K562 (cell line): ENCODE measurements around the gene FNBP1. TPM values are rescaled to one million over a fixed set of nuclear protein-coding genes. Genes with fewer than 3 reads are reported as not detected.

Experiments used
- BACH1 ChIP-seq: fragments of 200-800 bp; sonication (Bioruptor generic); IDR thresholded peaks from 2 replicates; pipeline ENCODE4 v1.6.1; 2016; ENCODE audit warnings: missing genetic modification characterization, missing compliant biosample characterization
- BHLHE40 ChIP-seq: IDR thresholded peaks from 2 replicates; pipeline ENCODE4 v1.6.1; 2011; ENCODE audit warnings: low read length, improper control_type of control experiment
- CEBPB ChIP-seq: fragments of 450-650 bp; IDR thresholded peaks from 2 replicates; pipeline ENCODE4 v1.6.1; 2016; ENCODE audit warnings: missing genetic modification characterization, missing compliant biosample characterization
- FOSL1 ChIP-seq: fragments of 200-800 bp; sonication (Bioruptor generic); conservative IDR thresholded peaks from 2 replicates; pipeline ENCODE4 v1.6.1; 2016; ENCODE audit warnings: missing genetic modification characterization, missing compliant biosample characterization
- HDAC6 ChIP-seq: IDR thresholded peaks from 2 replicates; pipeline ENCODE4 v1.6.1; 2012; ENCODE audit warnings: low read depth, mild to moderate bottlenecking, control low read depth, inconsistent platforms, low read length, moderate library complexity
- MTF1 ChIP-seq: fragments of 250-450 bp; sonication (Bioruptor Pico); IDR thresholded peaks from 2 replicates; pipeline ENCODE4 v1.9.0; 2021; ENCODE audit warnings: moderate library complexity, mild to moderate bottlenecking, inconsistent platforms, borderline replicate concordance
- MYC ChIP-seq, 2 experiments: fragments of 250-450 bp in 1 of 2; sonication (Bioruptor Pico) in 1 of 2; IDR thresholded peaks; 2 replicates each; pipeline versions ENCODE4 v1.5.1 to v1.6.1; 2012 to 2021; ENCODE audit warnings: low read depth in 2 of 2, borderline replicate concordance in 1 of 2, improper control_type of control experiment in 1 of 2, low read length in 1 of 2, mild to moderate bottlenecking in 1 of 2, moderate library complexity in 1 of 2
- PRMT5 ChIP-seq: sonication (generic); formaldehyde crosslinking; IDR thresholded peaks from 2 replicates; pipeline ENCODE4 v1.5.0; 2020; ENCODE audit warnings: missing genetic modification reagents
- RREB1 ChIP-seq: fragments of 250-450 bp; sonication (Bioruptor Pico); IDR thresholded peaks from 2 replicates; pipeline ENCODE4 v1.4.0; 2020
- SAP30 ChIP-seq: fragments of 200-600 bp; sonication (generic); IDR thresholded peaks from 2 replicates; pipeline ENCODE4 v1.6.1; 2012; ENCODE audit warnings: borderline replicate concordance, low read depth, mild to moderate bottlenecking, moderate library complexity, low read length, control low read depth, inconsistent platforms; ENCODE audit not compliant: insufficient read depth, poor library complexity, severe bottlenecking
- SMAD4 ChIP-seq: fragments of 250-450 bp; sonication (Bioruptor Pico); conservative IDR thresholded peaks from 2 replicates; pipeline ENCODE4 v1.8.0; 2021; ENCODE audit warnings: inconsistent platforms, mild to moderate bottlenecking, moderate library complexity
- TCF3 ChIP-seq: sonication (generic); formaldehyde crosslinking; IDR thresholded peaks from 2 replicates; pipeline ENCODE4 v1.4.0; 2020; ENCODE audit warnings: mild to moderate bottlenecking, missing genetic modification reagents
- TEAD4 ChIP-seq, 2 experiments: sonication (generic) in 1 of 2; formaldehyde crosslinking in 1 of 2; IDR thresholded peaks; 2 replicates each; pipeline versions ENCODE4 v1.6.1 to v1.8.0; 2012 to 2022; ENCODE audit warnings: borderline replicate concordance in 1 of 2, inconsistent platforms in 1 of 2, low read length in 1 of 2, mild to moderate bottlenecking in 1 of 2, missing genetic modification reagents in 1 of 2
- ZNF551 ChIP-seq: fragments of 250-450 bp; sonication (Bioruptor Pico); IDR thresholded peaks from 2 replicates; pipeline ENCODE4 v1.5.0; 2021; ENCODE audit warnings: mild to moderate bottlenecking, moderate library complexity
- ZNF699 ChIP-seq: fragments of 250-450 bp; sonication (Bioruptor Pico); IDR thresholded peaks from 2 replicates; pipeline ENCODE4 v1.8.0; 2021; ENCODE audit warnings: mild to moderate bottlenecking, moderate library complexity; ENCODE audit not compliant: insufficient replicate concordance
- polyA plus RNA-seq, 8 experiments: library from polyadenylated mRNA; depleted of rRNA in 4 of 8; stranded (reverse) in 5 of 8; unstranded in 3 of 8; fragments of >200 nt; fragmentation: Nextera tagmentation in 2 of 8; fragmentation: Illumina TruSeq in 1 of 8; extraction: Ambion mirVana in 2 of 8; extraction: Trizol in 1 of 8; gene quantifications; 2 replicates each; pipeline versions ENCODE4 v1.2.1 to v1.2.3, GENCODE V29; 2011 to 2014; ENCODE audit warnings: inconsistent platforms in 1 of 8, missing spikeins in 1 of 8
- total RNA-seq, 7 experiments: library from RNA; depleted of rRNA in 6 of 7; stranded (reverse); fragments of >200 nt in 6 of 7; fragmentation: Illumina TruSeq in 2 of 7; extraction: Trizol in 2 of 7; gene quantifications; 2 replicates each; pipeline versions ENCODE4 v1.2.1 to v1.2.3, GENCODE V29; 2011 to 2021; ENCODE audit warnings: low replicate concordance in 1 of 7
- TF ChIP-seq, protein P1 (sequence below): fragments of 250-450 bp; sonication (Bioruptor Pico); IDR thresholded peaks from 2 replicates; pipeline ENCODE4 v1.8.0; 2022; ENCODE audit warnings: moderate library complexity, mild to moderate bottlenecking, inconsistent platforms

FNBP1 gene
- total and polyA plus RNA-seq, 9 of the 15 experiments (the other 6 are each of a cell fraction or from before 2014, with no cell fraction given) = 1.8 to 14.9 (median 7.6) TPM

DNA sequence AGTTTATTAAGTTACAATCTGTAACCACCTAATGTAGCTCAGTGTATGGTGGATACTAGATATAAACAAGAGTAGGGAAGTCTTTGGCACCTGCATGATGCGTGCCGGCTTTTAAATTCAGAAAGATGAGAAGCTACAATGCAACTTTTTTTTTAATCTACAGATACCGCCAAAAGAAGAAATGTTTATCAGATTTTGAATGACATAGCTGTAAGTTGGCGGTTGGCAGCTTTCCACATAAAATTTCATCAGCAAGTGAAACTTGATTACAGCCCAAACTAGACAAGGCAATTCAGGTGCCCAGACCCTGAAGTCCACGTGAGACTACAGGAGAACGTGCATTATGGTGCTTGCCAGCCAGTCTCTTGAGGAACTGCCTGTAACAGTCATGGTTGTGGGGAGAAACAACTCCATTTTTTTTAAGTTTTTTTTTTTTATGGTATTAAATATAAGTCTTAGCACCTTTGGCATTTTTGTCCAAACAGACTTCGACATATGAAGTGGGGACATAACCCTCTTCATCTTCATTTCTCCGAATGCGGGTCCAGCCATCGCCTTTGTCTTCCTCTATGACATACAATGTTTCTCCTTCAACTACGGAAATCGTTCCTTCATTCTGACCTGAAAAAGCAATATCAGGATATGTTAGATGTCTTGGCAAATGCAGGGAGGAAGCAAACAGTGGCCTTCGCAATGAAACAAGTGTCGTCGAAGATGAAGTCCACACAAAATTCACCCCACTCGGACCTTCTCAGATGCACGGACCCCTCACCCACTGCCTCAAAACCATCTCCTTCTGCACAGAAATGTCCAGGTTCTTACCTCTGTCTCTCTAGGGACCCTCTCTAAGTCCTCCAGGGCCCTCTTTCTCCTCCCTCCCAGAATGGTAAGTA is 147.4 kb downstream of the FNBP1 start (continued):
- TF ChIP-seq MYC (IDR thresholded peaks at IDR 0.05; ENCODE audit: low read depth, low read length) (peak; percentile 71; the same call in 1 of the 2 replicates), MYC (CRISPR knock-in tag; IDR thresholded peaks at IDR 0.05; ENCODE audit: borderline replicate concordance, low read depth) (no peak), TCF3 (CRISPR knock-in tag) (no peak), SAP30 (peak; percentile 6), PRMT5 (CRISPR knock-in tag) (no peak), CEBPB (peak; percentile 54; the same call in 1 of the 2 replicates), BACH1 (tag) (0 out of 2 replicates have a peak, but pooled peaks have one; percentile 50), ZNF551 (no peak), FOSL1 (tag) (peak; percentile 55; the same call in 1 of the 2 replicates), RREB1 (CRISPR knock-in tag) (0 out of 2 replicates have a peak, but pooled peaks have one; percentile 41), BHLHE40 (peak; percentile 72), MTF1 (0 out of 2 replicates have a peak, but pooled peaks have one; percentile 35), TEAD4 (IDR thresholded peaks at IDR 0.05; ENCODE audit: low read length) (peak; percentile 43; the same call in 1 of the 2 replicates), TEAD4 (CRISPR knock-in tag; IDR thresholded peaks at IDR 0.05; ENCODE audit: borderline replicate concordance) (no peak), HDAC6 (no peak), ZNF699 (CRISPR knock-in tag) (no peak), SMAD4 (CRISPR knock-in tag) (peak; percentile 72)
- TF ChIP-seq, protein P1, sequence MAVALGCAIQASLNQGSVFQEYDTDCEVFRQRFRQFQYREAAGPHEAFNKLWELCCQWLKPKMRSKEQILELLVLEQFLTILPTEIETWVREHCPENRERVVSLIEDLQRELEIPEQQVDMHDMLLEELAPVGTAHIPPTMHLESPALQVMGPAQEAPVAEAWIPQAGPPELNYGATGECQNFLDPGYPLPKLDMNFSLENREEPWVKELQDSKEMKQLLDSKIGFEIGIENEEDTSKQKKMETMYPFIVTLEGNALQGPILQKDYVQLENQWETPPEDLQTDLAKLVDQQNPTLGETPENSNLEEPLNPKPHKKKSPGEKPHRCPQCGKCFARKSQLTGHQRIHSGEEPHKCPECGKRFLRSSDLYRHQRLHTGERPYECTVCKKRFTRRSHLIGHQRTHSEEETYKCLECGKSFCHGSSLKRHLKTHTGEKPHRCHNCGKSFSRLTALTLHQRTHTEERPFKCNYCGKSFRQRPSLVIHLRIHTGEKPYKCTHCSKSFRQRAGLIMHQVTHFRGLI = 0 out of 2 replicates have a peak, but pooled peaks have one; percentile 58
